Urothelium cell line (cell line): ENCODE data around the gene TUBB3.
A peak's percentile ranks its signal among the peaks of the same experiment; 100 is the strongest.
"Not testable (repeated sequence)": the region's sequence is repeated elsewhere in the genome, so short reads cannot be mapped to it uniquely, and the experiment has no call there.

Experiments used
- DNase-seq: peaks from one replicate; pipeline ENCODE4 v3.0.0; 2011; ENCODE audit warnings: low spot score, mixed read lengths
- FAIRE-seq: peaks from 2 replicates; lab custom pipeline; 2011; peaks lifted over from hg19 to GRCh38; lab: Jason Lieb, UNC

Gene TUBB3

DNA sequence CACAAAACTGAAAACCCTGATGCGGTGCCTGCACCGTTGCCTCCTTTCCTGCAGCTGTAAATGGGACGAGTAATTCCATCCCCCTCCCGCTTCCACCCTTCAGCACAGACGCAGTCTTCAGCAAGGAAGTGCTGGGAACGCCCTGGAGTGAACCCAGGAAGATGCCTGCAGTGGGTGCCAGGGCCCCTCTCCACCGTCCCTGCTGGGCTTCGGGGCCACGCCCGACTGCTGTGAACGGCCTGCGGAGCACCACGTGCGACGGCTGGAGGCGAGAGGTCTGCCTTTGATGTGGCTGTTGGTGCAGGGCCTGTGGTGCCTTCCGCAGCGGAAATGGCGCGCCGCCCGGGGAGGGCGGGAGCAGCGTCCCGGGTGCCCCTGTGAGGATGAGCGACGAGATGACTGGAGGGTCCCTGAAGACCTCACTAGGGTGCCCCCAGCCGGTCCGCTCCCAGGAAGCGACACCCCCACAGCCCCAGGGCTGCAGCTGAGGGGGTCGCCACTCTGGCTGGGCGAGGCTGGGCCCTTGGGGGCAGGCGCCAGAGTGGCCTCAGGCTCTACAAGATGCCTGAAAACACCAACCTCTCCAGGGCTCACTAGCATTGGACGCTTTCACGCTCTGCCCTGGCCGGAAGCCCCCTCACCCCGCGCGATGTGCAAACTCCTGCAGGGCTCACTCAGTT lies 5.2 kb upstream of the TUBB3 start:
- DNase-seq (peak; percentile 75), FAIRE-seq (no peak)

DNA sequence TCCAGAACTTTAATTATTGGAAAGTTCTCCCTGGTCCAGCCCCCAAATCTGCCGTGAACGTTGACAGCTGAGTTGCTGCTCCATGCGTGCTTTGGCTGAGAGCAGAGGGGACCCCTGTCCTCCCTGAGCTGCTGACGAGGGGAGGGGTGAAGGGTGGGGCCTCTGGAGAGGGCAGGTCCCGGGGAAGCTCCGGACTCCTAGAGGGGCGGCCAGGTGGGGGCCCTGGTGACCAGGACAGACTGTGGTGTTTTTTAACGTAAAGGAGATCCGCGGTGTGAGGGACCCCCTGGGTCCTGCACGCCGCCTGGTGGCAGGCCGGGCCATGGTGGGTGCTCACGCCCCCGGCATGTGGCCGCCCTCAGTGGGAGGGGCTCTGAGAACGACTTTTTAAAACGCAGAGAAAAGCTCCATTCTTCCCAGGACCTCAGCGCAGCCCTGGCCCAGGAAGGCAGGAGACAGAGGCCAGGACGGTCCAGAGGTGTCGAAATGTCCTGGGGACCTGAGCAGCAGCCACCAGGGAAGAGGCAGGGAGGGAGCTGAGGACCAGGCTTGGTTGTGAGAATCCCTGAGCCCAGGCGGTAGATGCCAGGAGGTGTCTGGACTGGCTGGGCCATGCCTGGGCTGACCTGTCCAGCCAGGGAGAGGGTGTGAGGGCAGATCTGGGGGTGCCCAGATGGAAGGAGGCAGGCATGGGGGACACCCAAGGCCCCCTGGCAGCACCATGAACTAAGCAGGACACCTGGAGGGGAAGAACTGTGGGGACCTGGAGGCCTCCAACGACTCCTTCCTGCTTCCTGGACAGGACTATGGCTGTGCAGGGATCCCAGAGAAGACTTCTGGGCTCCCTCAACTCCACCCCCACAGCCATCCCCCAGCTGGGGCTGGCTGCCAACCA lies 4.4 kb upstream of the TUBB3 start, which contains the start of gene MC1R:
TSS of gene MC1R (plus strand) at position 410 of the 895 bp plus-strand sequence. CDS start at position 807, 397 bp downstream.
- FAIRE-seq (no peak), DNase-seq (no peak)

DNA sequence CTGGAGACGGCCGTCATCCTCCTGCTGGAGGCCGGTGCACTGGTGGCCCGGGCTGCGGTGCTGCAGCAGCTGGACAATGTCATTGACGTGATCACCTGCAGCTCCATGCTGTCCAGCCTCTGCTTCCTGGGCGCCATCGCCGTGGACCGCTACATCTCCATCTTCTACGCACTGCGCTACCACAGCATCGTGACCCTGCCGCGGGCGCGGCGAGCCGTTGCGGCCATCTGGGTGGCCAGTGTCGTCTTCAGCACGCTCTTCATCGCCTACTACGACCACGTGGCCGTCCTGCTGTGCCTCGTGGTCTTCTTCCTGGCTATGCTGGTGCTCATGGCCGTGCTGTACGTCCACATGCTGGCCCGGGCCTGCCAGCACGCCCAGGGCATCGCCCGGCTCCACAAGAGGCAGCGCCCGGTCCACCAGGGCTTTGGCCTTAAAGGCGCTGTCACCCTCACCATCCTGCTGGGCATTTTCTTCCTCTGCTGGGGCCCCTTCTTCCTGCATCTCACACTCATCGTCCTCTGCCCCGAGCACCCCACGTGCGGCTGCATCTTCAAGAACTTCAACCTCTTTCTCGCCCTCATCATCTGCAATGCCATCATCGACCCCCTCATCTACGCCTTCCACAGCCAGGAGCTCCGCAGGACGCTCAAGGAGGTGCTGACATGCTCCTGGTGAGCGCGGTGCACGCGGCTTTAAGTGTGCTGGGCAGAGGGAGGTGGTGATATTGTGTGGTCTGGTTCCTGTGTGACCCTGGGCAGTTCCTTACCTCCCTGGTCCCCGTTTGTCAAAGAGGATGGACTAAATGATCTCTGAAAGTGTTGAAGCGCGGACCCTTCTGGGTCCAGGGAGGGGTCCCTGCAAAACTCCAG lies 3.4 kb upstream of the TUBB3 start:
- DNase-seq (no peak), FAIRE-seq (no peak)

GRCh38 chr16:89920723-89921122 lies 2.4 kb upstream of the TUBB3 start:
- DNase-seq, result no peak
- FAIRE-seq, result no peak

GRCh38 chr16:89921131-89921701 lies 1.9 kb upstream of the TUBB3 start:
- DNase-seq (no peak), FAIRE-seq (no peak)

- DNase-seq (peak; percentile 95), FAIRE-seq (peak; percentile 95)
Observed at GRCh38 chr16:89921702-89922476, 1.3 kb upstream of the TUBB3 start.

GRCh38 chr16:89922477-89922883 lies 662 bp upstream of the TUBB3 start:
- FAIRE-seq, result no peak
- peak; percentile 89 for DNase-seq

GRCh38 chr16:89923640-89924296 lies 626 bp downstream of the TUBB3 start:
- peak; percentile 44 for FAIRE-seq
- DNase-seq, result no peak

DNA sequence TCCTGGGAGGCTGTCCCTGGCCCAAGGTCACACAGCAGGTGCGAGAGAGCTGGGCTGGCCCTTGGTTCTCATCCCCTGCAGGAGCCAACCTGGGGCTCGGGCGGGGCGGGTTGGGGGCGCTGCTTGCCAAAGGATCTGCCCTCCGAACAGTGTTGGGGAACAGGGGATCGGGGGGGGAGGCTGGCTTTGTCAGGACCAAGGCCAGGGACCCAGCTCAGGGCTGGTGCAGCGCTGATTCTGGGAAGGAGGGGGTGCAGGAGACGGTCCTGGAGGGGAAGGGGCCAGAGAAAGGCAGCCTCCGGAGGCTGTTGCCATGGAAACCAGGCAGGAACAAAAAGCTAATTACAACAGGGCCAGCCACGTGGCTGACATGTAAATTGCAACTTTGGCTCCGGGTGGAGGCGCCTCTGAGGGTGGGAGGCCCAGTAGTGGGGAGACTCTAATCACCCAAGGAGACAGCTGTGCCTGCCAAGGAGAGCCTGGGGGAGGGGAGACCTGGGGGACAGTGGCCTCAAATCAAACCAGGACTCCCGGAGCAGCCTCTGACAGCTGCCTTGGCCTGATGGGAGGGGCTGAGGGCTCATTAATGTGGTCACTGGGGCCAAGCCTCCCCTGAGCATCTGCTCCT lies 1.3 kb downstream of the TUBB3 start:
- FAIRE-seq, result no peak

GRCh38 chr16:89924925-89925307 lies 1.8 kb downstream of the TUBB3 start:
- no peak for FAIRE-seq
- DNase-seq, result no peak

More for the DNA sequence above, 1.3 kb downstream of the TUBB3 start:
- peak; percentile 44 for DNase-seq

GRCh38 chr16:89925596-89926079 lies 2.5 kb downstream of the TUBB3 start:
- FAIRE-seq (no peak), DNase-seq (no peak)

- FAIRE-seq (no peak), DNase-seq (no peak)
Observed at GRCh38 chr16:89931305-89931896, 8.3 kb downstream of the TUBB3 start.

DNA sequence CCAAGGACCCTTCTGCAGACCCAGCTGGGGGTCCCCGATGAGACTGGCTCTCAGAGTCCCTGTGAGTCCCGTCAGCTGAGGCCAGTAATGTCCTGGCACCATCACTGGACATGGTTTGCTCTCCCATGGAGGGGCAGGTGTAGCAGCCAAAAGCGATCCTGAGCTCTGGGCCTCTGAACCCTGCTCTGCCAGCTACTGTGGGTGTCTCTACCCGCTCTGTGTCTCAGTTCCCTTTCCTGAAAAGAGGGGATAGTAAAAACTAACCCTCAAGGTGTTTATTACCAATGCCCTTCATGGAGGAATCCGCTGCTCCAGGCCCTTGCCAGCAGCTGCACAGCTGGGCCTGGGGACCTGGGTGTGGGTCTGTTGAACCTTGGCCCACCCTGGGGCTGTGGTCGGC lies 8.8 kb downstream of the TUBB3 start:
- no peak for FAIRE-seq
- no peak for DNase-seq

- DNase-seq, result not testable (repeated sequence)
- FAIRE-seq, result peak; percentile 97
Observed at GRCh38 chr16:89934019-89934418, 10.9 kb downstream of the TUBB3 start.

GRCh38 chr16:89934611-89935553 lies 11.7 kb downstream of the TUBB3 start:
- FAIRE-seq (peak; percentile 20), DNase-seq (no peak)

GRCh38 chr16:89935620-89936019 lies 12.5 kb downstream of the TUBB3 start:
- not testable (repeated sequence) for FAIRE-seq, DNase-seq

- FAIRE-seq, result no peak
- no peak for DNase-seq
Observed at GRCh38 chr16:89936034-89936433, 12.9 kb downstream of the TUBB3 start.
